Keratinocyte (primary cell): ENCODE results near the gene SYNE1. TPM values are rescaled to one million over a fixed set of nuclear protein-coding genes. Genes with fewer than 3 reads are reported as not detected.

Experiments
- DNase-seq: peaks from one replicate; pipeline ENCODE4 v3.0.0-alpha.2; 2011; ENCODE audit warnings: low read depth, missing footprints, low spot score
- FAIRE-seq: peaks from 2 replicates; lab custom pipeline; 2011; peaks lifted over from hg19 to GRCh38; lab: Jason Lieb, UNC
- H2AFZ ChIP-seq: 2 replicates; pipeline ENCODE4 v1.6.0; 2012; ENCODE audit warnings: low read length, control low read depth, inconsistent platforms; ENCODE audit not compliant: control insufficient read depth
- H3K27ac ChIP-seq: 2 replicates; pipeline ENCODE4 v1.5.1; 2011; ENCODE audit warnings: low read length; ENCODE audit not compliant: control insufficient read depth, insufficient read depth
- H3K27me3 ChIP-seq: 3 replicates; pipeline ENCODE4 v1.6.0; 2011; ENCODE audit warnings: low read length; ENCODE audit not compliant: control insufficient read depth, insufficient read depth; ENCODE audit errors: extremely low read depth
- H3K36me3 ChIP-seq, 2 experiments: 2 replicates in 1 of 2; 3 replicates in 1 of 2; pipeline ENCODE4 v1.5.1; 2011; ENCODE audit warnings: low read length in 2 of 2, mild to moderate bottlenecking in 1 of 2; ENCODE audit not compliant: control insufficient read depth in 2 of 2, insufficient read depth in 2 of 2; ENCODE audit errors: extremely low read depth in 1 of 2
- H3K4me1 ChIP-seq: 3 replicates; pipeline ENCODE4 v1.5.1; 2011; ENCODE audit warnings: low read length; ENCODE audit not compliant: control insufficient read depth, insufficient read depth; ENCODE audit errors: extremely low read depth
- H3K4me2 ChIP-seq: 3 replicates; pipeline ENCODE4 v1.6.0; 2011; ENCODE audit warnings: low read depth, low read length; ENCODE audit not compliant: control insufficient read depth, insufficient read depth; ENCODE audit errors: extremely low read depth
- H3K4me3 ChIP-seq, 3 experiments: fragments of 200-600 bp in 1 of 3; sonication (generic) in 1 of 3; 2 replicates in 2 of 3; 3 replicates in 1 of 3; pipeline ENCODE4 v1.5.1; 2011 to 2016; ENCODE audit warnings: low read length in 3 of 3, mild to moderate bottlenecking in 3 of 3, control low read depth in 2 of 3, inconsistent platforms in 1 of 3, low read depth in 1 of 3, mixed read lengths in 1 of 3, mixed run types in 1 of 3, moderate library complexity in 1 of 3; ENCODE audit not compliant: control insufficient read depth in 2 of 3, insufficient read depth in 2 of 3; ENCODE audit errors: extremely low read depth in 1 of 3
- H3K79me2 ChIP-seq: 2 replicates; pipeline ENCODE4 v1.6.0; 2012; ENCODE audit warnings: low read length; ENCODE audit not compliant: control insufficient read depth, insufficient read depth
- H3K9ac ChIP-seq: 3 replicates; pipeline ENCODE4 v1.6.0; 2011; ENCODE audit warnings: low read length; ENCODE audit not compliant: control insufficient read depth, insufficient read depth; ENCODE audit errors: extremely low read depth
- H3K9me1 ChIP-seq: 3 replicates; pipeline ENCODE4 v1.6.0; 2011; ENCODE audit warnings: low read length; ENCODE audit not compliant: control insufficient read depth, insufficient read depth; ENCODE audit errors: extremely low read depth
- H3K9me3 ChIP-seq: 2 replicates; pipeline ENCODE4 v1.5.1; 2012; ENCODE audit warnings: low read depth, low read length; ENCODE audit not compliant: control insufficient read depth
- H4K20me1 ChIP-seq: 3 replicates; pipeline ENCODE4 v1.6.0; 2011; ENCODE audit warnings: low read length; ENCODE audit not compliant: control insufficient read depth, insufficient read depth; ENCODE audit errors: extremely low read depth
- EZH2 ChIP-seq: IDR thresholded peaks from one replicate; pipeline ENCODE4 v1.6.1; 2012; ENCODE audit warnings: inconsistent platforms, mild to moderate bottlenecking, low read length, moderate library complexity
- dilution Hi-C: fragments of 300-500 bp; cut with MboI; formaldehyde crosslinking; loops from one replicate; pipeline ENCODE4 v1.7.0; 2020; ENCODE audit warnings: low sequenced_read_pairs; ENCODE audit not compliant: extremely low pct_ligation_motif_present
- polyA plus RNA-seq, 5 experiments: library from polyadenylated mRNA; depleted of rRNA in 3 of 5; stranded (reverse) in 3 of 5; stranded (forward) in 1 of 5; unstranded in 1 of 5; fragments of >200 nt; gene quantifications; 1 replicate in 1 of 5; 2 replicates in 3 of 5; 3 replicates in 1 of 5; pipeline versions ENCODE4 v1.2.1 to v1.2.3, GENCODE V29; 2011 to 2012; ENCODE audit warnings: missing spikeins in 2 of 5, low read depth in 1 of 5, low replicate concordance in 1 of 5
- TF ChIP-seq, protein P1 (sequence below), 3 experiments: IDR thresholded peaks in 1 of 3; conservative IDR thresholded peaks in 1 of 3; optimal IDR thresholded peaks in 1 of 3; 2 replicates in 2 of 3; 3 replicates in 1 of 3; pipeline versions ENCODE3 to v1.5.1; 2011; ENCODE audit warnings: low read length in 3 of 3, mild to moderate bottlenecking in 3 of 3, moderate library complexity in 2 of 3, control low read depth in 1 of 3, inconsistent platforms in 1 of 3; ENCODE audit not compliant: insufficient read depth in 2 of 3; ENCODE audit errors: extremely low read depth in 1 of 3

The SYNE1 gene
- polyA plus RNA-seq, 1 donor (not counting 4 experiments of a cell fraction or from before 2014, with no cell fraction given): 4.0 TPM

DNA sequence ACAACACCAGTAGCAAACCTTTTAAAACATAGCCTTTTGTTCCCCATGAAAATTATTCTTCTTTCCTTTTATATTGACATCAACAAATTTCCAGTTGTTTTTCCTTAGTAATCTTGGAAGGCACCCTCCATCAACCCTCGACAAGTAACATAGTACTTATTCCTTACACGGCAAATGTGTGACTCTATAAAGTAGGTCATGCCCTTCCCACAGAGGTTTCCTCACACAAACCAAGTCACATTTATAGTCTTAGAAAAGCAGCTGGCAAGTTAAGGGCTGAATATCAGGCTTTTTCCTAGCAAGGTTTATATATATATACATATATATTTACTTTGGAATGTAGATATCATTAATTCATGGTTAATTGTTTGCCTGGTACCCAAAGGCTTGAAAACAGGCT is 371.5 kb downstream of the SYNE1 start:
- TF ChIP-seq, protein P1, sequence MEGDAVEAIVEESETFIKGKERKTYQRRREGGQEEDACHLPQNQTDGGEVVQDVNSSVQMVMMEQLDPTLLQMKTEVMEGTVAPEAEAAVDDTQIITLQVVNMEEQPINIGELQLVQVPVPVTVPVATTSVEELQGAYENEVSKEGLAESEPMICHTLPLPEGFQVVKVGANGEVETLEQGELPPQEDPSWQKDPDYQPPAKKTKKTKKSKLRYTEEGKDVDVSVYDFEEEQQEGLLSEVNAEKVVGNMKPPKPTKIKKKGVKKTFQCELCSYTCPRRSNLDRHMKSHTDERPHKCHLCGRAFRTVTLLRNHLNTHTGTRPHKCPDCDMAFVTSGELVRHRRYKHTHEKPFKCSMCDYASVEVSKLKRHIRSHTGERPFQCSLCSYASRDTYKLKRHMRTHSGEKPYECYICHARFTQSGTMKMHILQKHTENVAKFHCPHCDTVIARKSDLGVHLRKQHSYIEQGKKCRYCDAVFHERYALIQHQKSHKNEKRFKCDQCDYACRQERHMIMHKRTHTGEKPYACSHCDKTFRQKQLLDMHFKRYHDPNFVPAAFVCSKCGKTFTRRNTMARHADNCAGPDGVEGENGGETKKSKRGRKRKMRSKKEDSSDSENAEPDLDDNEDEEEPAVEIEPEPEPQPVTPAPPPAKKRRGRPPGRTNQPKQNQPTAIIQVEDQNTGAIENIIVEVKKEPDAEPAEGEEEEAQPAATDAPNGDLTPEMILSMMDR (optimal IDR thresholded peaks at IDR 0.05 in 1 of 3, IDR thresholded peaks at IDR 0.05 in 1 of 3, conservative IDR thresholded peaks at IDR 0.05 in 1 of 3; ENCODE audit: extremely low read depth in 1 of 3, insufficient read depth in 2 of 3, low read length in 3 of 3): no peak
- TF ChIP-seq EZH2: no peak
- no peak overlapping the region for H3K4me2 ChIP-seq
- H3K79me2 ChIP-seq: no peaks in the 10 kb centered on the region
- H3K9me3 ChIP-seq: no peaks in the 10 kb centered on the region
- no peaks in the 10 kb centered on the region for H3K9me1 ChIP-seq
- H3K4me3 ChIP-seq: no peak overlapping the region
- DNase-seq (no peak), FAIRE-seq (no peak)
- no peaks in the 10 kb centered on the region for H3K27me3 ChIP-seq
- no peak overlapping the region for H3K9ac ChIP-seq
- peaks cover 4% of the 10 kb centered on the region for H3K4me1 ChIP-seq
- no peak overlapping the region for H3K27ac ChIP-seq
- no peaks in the 10 kb centered on the region for H3K36me3 ChIP-seq
- dilution Hi-C loops: no loop called here
- H2AFZ ChIP-seq: no peak overlapping the region
- H4K20me1 ChIP-seq: no peaks in the 10 kb centered on the region

DNA sequence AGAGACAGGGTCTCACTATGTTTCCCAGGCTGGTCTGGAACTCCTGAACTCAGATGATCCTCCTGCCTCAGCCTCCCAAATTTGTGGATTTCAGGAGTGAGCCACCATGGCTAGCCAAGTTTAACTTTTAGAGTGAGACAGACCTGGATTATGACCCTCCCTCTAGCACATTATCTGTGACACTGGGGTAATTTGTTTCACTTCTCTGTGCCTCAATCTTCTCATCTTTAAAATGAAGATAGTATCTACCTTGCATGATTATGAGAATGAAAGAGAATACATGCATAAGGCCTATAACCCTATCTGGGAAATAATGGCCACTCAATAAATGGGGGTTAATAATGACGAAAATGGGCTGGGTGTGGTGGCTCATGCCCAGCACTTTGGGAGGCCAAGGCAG is 373.6 kb downstream of the SYNE1 start:
- no peaks in the 10 kb centered on the region for H3K4me1 ChIP-seq
- H3K9ac ChIP-seq: no peak overlapping the region

More for the DNA sequence above, 373.6 kb downstream of the SYNE1 start:
- H4K20me1 ChIP-seq: no peaks in the 10 kb centered on the region
- dilution Hi-C loops: no loop called here
- DNase-seq (no peak), FAIRE-seq (no peak)
- H3K79me2 ChIP-seq: no peaks in the 10 kb centered on the region
- no peaks in the 10 kb centered on the region for H3K9me1 ChIP-seq
- no peak overlapping the region for H2AFZ ChIP-seq
- no peak overlapping the region for H3K27ac ChIP-seq
- H3K9me3 ChIP-seq: no peaks in the 10 kb centered on the region
- H3K4me3 ChIP-seq: no peak overlapping the region
- TF ChIP-seq, protein P1 (optimal IDR thresholded peaks at IDR 0.05 in 1 of 3, IDR thresholded peaks at IDR 0.05 in 1 of 3, conservative IDR thresholded peaks at IDR 0.05 in 1 of 3; ENCODE audit: extremely low read depth in 1 of 3, insufficient read depth in 2 of 3, low read length in 3 of 3): no peak
- TF ChIP-seq EZH2: no peak
- no peaks in the 10 kb centered on the region for H3K36me3 ChIP-seq
- H3K4me2 ChIP-seq: no peak overlapping the region
- H3K27me3 ChIP-seq: no peaks in the 10 kb centered on the region
